Activated CD8-positive, alpha-beta memory T cell treated with anti-CD3 and anti-CD28 coated beads for 24 hours (primary cell): ENCODE results near the gene CAB39L.
A peak's percentile ranks its signal among the peaks of the same experiment; 100 is the strongest.
"Not testable (repeated sequence)": the region's sequence is repeated elsewhere in the genome, so short reads cannot be mapped to it uniquely, and the experiment has no call there.

Experiments
- DNase-seq: peaks from one replicate; pipeline ENCODE4 v3.0.0-alpha.2; 2020

CAB39L gene

GRCh38 chr13:49305792-49306425, 138.0 kb downstream of the CAB39L start:
- DNase-seq, result no peak

DNA sequence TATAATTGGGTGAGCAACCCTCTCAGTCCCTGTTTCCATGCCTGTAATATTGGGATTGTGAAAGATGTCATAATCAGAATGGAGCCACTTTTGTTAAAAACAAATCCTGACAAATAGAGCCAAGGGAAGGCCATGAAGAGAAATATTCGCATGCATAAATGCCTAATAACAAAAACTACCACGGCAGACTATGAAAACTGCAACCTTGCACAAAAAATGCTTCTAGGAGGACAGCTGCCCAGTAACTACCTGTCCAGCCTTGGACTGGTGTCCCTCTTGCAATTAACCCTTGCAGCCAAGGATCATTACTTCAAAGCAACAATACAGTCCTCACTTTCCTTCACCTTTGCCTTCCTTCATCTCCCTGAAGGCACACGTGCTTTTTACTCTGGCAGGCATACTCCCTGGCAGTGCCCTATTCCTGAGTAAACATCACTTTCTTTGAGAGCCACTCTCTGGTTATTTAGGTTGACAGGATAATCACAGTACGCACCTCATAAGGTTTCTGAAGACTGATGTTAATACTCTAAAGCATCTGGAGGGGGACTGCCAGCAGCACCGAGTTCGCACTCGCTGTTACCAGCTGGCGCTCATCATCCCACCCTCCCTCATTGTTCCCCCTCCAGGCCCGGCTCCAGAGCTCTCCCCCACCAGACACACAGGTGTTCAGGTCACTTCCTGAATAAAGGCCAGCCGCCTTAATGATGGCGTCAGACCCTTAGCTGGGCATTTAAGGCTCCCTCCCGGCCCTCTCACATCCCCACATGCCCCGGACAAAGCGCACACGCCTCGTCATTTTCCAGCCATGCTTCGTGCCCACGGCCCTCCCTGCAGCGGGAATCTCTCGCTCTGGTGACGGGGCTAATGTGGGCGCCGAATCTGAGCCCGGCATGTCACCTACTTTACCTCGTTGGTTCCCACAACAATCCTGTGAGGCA, 138.8 kb downstream of the CAB39L start:
- no peak for DNase-seq

DNA sequence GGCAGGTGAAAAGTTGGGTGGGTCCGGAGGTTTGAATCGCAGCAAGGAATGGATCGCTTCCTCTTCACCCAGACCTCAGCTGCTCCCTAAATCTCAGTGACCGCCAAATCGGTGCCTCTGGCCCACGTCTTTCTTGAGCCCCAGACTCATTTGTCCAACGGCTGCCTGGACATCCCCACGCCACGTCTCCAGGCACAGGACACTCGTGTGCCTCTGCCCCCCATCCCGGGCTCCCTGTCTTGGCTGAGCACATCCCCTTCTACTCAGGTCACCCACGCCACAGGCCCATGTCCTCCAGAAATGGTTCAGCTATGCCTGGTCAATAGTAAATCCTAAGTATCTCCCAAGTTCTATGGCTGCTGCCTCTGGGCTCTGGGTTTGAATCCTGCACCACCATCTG, 139.5 kb downstream of the CAB39L start:
- no peak for DNase-seq

GRCh38 chr13:49303533-49304252, 140.2 kb downstream of the CAB39L start:
- DNase-seq, result no peak

DNA sequence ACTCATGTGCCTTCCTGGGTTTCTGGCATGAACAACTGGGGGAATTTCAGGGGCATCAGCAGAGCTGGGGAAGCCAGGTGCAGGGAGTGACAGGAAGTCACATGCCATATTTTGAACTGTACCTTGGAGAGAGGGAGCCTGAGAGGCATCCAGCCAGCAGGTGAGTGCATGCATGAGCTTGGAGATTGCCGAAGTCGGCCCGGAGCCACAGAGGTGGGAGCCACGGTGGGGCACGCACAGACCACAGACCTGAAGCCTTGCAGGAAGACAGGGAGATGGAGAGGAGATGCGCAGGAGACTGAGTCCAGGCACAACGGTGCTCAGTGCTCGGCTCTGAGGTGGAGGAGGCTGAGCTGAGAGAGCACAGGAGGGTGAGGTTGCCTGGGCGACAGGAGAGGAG, 141.0 kb downstream of the CAB39L start:
- DNase-seq, result no peak

DNA sequence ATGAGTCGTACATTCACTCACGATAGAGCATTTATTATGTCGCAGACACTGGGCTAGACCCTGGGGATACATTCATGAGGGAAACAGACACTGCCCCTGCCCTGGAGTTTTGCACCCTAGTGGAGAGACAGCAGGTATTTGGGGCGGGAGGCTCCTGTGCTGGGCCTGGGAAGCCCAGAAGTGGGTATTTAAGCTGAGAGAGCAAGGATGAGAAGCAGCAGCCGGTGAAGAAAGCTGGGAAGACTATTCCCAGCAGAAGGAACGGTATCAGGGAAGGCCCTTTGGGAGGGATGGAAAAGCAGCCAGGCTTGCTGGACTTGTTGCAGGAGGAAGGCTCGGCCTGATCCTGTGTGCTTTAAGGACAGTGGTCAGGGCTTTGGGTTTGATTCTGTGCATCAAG, 141.6 kb downstream of the CAB39L start:
- DNase-seq, result no peak

GRCh38 chr13:49300739-49301589, 142.9 kb downstream of the CAB39L start:
- peak; percentile 79 for DNase-seq

DNA sequence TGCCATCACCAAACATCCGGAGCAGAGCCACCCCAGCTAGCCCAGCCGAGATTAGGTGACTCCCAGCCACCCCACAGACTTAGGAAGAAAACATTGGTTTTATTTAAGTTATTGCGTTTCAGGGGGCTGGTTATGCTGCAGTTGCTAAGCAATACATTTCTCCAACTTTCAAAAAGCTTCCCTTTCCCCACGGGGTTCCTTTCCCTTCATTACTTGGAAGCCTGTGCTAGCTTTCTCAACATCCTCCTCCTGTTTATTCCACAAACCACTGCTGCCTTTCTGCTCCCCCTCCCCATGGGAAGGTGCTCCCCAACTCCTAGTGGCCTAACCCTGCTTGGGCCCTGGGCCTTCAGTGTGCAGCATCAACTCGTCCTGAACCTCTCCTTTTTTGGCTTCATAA, 143.6 kb downstream of the CAB39L start:
- no peak for DNase-seq

DNA sequence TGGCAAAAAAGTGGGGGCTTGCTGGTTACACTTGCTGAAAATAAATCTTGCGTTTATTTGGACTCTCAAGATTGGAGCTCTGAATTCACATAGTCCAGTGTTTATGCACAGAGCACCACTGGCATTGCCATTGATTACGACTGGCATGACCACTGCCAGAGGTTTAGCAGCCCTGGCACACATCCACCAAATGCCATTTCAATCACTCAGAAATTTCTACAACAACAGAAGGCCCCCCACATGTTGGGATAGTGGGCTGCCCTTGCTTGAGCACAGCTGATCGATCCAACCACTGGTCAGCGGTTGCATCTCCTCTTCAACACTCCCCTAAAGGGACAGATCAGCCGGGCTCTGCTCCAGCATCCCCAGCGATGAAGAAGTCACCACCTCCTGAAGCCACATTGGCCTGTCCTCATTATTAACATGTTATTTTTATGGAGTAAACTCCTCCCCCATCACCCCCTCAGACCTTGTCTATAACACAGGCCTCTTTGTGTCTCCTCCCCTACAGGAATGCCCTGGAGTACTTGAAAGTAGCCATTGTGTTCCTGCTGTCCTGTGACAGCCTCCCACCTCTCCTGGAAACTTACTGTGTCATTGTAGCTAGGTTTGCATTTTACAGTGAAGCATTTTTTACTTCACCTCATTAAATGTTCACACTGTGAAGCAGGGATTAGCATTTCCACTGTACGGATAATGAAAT, 144.8 kb downstream of the CAB39L start:
- no peak for DNase-seq

DNA sequence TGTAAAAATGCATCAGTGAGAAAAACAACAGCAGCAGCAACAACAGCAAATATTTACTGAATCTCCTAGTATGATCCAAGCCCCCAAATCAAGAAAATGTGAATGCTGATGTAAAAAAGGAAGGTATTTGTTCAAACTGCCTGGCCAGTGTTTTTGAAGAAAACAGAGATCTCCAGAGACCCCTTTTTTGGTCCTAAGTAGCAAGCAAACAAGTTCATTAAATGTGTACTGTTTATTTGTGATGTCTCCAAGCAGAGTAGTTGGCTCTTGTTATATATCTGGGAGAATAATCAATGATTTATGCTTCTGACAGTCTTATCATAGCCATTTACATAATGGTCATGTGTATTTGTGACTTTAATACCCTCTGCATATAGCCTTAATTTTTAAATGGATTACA, 145.4 kb downstream of the CAB39L start:
- no peak for DNase-seq

DNA sequence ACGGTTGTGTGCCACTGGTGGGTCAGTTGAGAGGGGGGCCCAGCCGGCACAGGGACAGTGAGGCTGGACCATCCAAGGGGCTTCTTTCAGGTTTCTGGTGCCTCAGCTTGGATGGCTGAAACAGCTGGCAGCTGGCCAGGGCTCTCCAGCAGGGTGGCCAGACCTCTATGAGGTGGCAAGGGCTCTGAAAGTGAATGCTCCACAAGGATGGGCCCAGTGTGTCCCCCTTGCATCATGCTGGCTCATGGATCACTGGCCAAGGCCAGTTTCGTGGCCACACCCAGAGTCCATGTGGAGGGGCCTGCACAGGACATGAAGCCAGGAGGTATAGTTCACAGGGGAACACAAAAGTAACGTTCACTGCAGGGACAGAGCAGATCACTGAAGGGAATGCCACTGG, 146.5 kb downstream of the CAB39L start:
- no peak for DNase-seq

GRCh38 chr13:49296659-49297058, 147.2 kb downstream of the CAB39L start:
- no peak for DNase-seq

GRCh38 chr13:49295244-49295643, 148.6 kb downstream of the CAB39L start:
- DNase-seq, result no peak

GRCh38 chr13:49294723-49295122, 149.1 kb downstream of the CAB39L start:
- not testable (repeated sequence) for DNase-seq

- no peak for DNase-seq
These were observed 150.9 kb downstream of the CAB39L start for GRCh38 chr13:49292742-49293486.

GRCh38 chr13:49288458-49288857, 155.4 kb downstream of the CAB39L start:
- no peak for DNase-seq

DNA sequence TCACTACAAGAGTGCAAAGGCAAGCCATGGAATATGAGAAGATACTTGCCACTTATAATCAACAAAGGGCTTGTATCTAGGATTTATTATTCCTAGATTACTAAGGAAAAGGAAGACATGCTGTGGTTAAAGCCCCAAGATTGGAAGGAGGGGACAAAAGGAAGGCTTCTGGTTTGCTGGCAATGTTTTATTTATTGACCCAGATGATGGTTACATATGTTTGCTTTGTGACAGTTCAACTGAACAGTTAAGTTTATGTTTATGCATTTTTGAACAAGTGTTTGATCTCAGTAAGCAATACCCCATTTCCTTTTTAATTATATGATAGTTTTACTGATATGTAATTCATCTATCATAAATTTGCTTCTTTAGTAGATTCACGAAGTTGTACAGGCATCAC, 155.9 kb downstream of the CAB39L start:
- DNase-seq, result no peak

DNA sequence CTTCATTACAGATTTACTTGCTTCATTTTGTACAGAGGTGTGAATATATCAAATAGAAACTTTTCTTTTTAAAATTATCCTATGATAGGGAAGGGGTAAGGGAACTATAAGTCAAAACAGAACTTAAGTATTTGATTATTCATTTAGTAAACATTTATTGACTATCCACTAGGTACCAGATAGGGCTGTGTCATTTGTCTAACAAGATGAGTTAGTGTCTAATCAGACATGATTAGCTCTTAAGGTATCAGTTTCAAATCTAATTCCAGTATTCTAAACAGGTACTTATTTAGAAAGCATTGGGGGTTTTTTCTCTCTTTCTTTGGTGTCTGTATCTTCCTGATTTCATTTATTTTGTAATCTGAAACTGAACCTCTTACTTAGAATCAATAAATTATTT, 164.0 kb downstream of the CAB39L start:
- DNase-seq, result no peak

DNA sequence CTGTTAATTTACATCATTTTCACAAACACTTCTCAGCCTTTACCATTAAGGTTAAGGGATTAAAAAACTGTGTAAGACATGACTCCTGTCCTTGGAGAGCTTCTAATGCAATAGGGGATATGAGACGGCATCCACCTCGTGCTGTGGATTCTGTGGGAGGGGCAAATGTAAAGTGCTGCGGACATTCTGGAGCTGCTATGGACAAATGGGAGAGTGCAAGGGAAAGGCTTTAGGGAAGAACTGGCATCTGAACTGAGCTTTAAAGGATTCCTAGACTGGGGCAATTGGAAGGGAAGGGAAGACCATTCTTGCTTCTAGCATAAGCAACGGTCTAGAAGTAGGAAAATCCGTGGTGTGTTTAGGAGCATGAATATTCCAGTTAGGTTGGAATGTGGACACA, 164.8 kb downstream of the CAB39L start:
- DNase-seq, result no peak

DNA sequence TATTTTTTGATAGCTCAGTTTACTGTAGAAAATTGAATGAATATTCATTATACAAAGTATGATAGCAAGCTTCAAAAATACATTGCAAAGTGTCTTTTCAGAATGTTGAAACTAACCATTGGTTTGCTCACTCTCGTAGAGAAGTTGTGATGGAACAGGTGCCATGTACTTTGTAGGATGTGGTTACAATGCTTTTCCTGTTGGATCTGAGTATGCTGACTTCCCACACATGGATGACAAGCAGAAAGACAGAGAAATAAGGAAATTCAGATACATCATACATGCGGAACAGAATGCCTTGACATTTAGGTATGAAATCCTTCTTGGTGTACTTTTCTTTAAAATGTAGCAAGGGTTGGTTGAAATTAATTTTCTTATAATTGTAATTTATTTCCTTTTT, 165.7 kb downstream of the CAB39L start:
- DNase-seq, result no peak

- DNase-seq, result no peak
These were observed 171.6 kb downstream of the CAB39L start for GRCh38 chr13:49272296-49272695.
